Fibroblast of lung (primary cell): ENCODE results near the gene ZNF513.

Source experiments
- EZH2 ChIP-seq: IDR thresholded peaks from 2 replicates; pipeline ENCODE4 v1.5.1; 2012; ENCODE audit warnings: low read length, control low read depth, mild to moderate bottlenecking; ENCODE audit errors: missing control alignments
- TF ChIP-seq, protein P1 (sequence below), 2 donors: IDR thresholded peaks in 1 of 2; conservative IDR thresholded peaks in 1 of 2; 1 replicate in 1 of 2; 2 replicates in 1 of 2; pipeline ENCODE4 v1.5.1; 2011 to 2012; ENCODE audit warnings: low read length in 2 of 2, control low read depth in 1 of 2, inconsistent platforms in 1 of 2, low read depth in 1 of 2, mild to moderate bottlenecking in 1 of 2

DNA sequence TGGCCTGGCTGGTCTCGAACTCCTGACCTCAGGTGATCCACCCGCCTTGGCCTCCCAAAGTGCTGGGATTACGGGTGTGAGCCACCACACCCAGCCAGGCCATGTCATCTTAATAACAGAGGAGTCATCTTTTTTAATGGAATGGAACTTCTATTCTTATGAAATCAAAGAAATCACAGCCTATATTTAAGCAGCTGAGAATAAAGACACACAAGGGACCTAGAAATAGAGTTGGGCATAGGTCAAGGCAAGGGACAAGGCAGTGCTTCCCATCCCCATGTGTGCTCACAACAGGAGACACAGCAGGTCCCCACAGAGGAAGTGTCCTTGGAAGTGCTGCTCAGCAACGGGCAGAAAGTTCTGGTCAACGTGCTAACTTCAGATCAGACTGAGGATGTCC, 7.0 kb downstream of the ZNF513 start:
- TF ChIP-seq, protein P1, sequence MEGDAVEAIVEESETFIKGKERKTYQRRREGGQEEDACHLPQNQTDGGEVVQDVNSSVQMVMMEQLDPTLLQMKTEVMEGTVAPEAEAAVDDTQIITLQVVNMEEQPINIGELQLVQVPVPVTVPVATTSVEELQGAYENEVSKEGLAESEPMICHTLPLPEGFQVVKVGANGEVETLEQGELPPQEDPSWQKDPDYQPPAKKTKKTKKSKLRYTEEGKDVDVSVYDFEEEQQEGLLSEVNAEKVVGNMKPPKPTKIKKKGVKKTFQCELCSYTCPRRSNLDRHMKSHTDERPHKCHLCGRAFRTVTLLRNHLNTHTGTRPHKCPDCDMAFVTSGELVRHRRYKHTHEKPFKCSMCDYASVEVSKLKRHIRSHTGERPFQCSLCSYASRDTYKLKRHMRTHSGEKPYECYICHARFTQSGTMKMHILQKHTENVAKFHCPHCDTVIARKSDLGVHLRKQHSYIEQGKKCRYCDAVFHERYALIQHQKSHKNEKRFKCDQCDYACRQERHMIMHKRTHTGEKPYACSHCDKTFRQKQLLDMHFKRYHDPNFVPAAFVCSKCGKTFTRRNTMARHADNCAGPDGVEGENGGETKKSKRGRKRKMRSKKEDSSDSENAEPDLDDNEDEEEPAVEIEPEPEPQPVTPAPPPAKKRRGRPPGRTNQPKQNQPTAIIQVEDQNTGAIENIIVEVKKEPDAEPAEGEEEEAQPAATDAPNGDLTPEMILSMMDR (conservative IDR thresholded peaks at IDR 0.05 in 1 of 2, IDR thresholded peaks at IDR 0.05 in 1 of 2; ENCODE audit: low read depth in 1 of 2, low read length in 2 of 2) = no peak
- TF ChIP-seq EZH2 = no peak
